Measurements from ENCODE around the gene IFNA5.

Gene IFNA5

DNA sequence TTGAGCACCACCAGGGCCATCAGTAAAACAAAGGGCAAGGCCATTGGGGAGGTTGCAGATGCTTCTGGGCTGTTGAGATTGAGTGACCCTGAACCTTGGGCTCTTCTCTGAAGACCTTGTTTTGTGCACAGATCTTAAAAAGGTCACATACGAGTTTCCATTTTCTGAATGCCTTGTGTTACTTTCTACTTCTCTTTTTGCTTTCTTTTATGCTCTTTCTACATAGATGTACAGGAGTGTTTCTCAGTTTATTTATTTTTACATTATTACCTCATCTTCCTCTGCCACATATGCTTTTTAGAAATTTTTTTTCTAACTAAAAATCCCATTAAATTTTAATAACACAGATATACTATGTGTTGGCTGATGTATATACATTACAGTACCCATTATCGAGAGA lies at the start of gene IFNA5:
IFNA5 (minus strand) TSS at position 101 of the 400 bp plus-strand sequence; CDS start at position 44, 57 bp downstream.
- Histone ChIP-seq H3K9ac (ENCODE audit: low read length) (no peak within 1 kb of the TSS), H3K27ac (ENCODE audit: low read length) (no peak within 1 kb of the TSS), H3K27me3 (ENCODE audit: control insufficient read depth, insufficient read depth, low read length) (no peaks in the 10 kb centered on the region), H3K36me3 (ENCODE audit: control insufficient read depth, low read depth, low read length) (no peaks in the 10 kb centered on the region), H3K4me1 (ENCODE audit: control insufficient read depth, low read depth, low read length) (no peaks in the 10 kb centered on the region), H3K9me3 (ENCODE audit: control insufficient read depth, low read depth, low read length) (no peaks in the 10 kb centered on the region), H3K4me3 (ENCODE audit: low read length) (no peak within 1 kb of the TSS)

DNA sequence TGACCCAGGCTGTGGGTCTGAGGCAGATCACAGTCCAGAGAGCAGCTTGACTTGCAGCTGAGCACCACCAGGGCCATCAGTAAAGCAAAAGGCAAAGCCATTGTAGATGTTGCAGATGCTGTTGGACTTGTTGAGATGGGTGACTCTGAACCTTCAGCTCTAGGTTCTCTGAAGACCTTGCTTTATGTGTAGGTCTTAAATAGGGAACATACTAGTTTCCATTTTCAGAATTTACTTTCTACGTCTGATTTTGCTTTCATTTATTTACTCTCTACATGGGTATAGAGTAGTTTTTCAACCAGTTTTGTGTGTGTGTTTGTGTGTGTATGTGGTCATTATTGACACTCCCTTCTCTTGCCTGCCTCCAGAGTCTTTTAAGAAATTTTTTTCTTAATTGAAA lies 45.7 kb upstream of the IFNA5 start, which contains the start of gene IFNA6:
IFNA6 (minus strand) TSS at position 101 of the 400 bp plus-strand sequence; CDS start at position 101, 0 bp downstream.
- Histone ChIP-seq H3K9ac (ENCODE audit: low read length) (no peak within 1 kb of the TSS), H3K36me3 (ENCODE audit: control insufficient read depth, low read depth, low read length) (no peaks in the 10 kb centered on the region), H3K4me1 (ENCODE audit: control insufficient read depth, low read depth, low read length) (no peaks in the 10 kb centered on the region), H3K4me3 (ENCODE audit: low read length) (no peak within 1 kb of the TSS), H3K27ac (ENCODE audit: low read length) (no peak within 1 kb of the TSS), H3K9me3 (ENCODE audit: control insufficient read depth, low read depth, low read length) (no peaks in the 10 kb centered on the region), H3K27me3 (ENCODE audit: control insufficient read depth, insufficient read depth, low read length) (no peaks in the 10 kb centered on the region)

DNA sequence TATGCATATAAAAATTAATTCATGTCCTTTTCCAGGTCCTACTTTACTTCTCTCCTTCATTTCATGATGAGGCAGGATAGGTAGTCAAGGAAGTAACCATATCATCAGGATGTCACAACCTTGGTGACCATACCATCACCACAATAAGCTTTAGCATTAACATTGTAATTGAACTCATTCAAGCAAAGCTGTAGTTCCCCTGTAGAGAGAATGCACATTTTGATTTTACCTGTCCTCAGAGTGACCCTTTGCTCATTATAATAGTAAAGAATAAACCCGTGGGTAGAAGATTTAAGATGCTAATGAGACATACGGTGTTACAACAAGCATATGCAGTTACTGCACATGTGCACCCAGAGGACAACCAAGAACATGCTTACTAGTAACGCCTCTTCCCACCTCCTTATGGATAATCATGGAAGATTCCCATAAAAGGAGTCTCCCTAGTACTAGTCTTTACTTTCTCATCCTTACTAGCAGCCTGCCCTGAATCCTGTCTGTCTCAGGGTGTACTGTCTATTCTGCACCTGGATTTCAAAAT lies 43.4 kb upstream of the IFNA5 start:
- no peaks in the 10 kb centered on the region for H3K27me3 ChIP-seq (ENCODE audit: control insufficient read depth, insufficient read depth, low read length)
- no peak overlapping the region for H3K4me3 ChIP-seq (ENCODE audit: low read length)

DNA sequence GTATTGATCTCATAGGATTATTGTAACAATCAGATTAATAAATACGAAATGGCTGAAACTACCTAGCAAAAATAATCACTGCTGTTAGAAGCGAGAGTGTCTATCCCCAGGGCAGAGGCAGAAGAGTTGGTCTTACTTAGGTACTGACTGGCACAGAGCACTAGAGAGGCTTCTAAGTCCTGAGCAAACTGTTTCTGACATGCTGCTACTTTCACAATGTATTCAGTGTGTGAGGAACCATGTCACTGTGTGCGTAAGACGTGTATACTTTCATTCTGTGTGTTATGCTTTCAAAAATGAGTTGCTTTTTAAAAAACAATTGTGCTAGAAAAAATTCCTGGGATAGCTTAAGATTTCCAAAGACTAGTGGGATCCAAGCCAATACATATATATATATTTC lies 35.6 kb upstream of the IFNA5 start:
- Histone ChIP-seq H3K4me1 (ENCODE audit: control insufficient read depth, low read depth, low read length) (peaks cover under 1% of the 10 kb centered on the region), H3K27me3 (ENCODE audit: control insufficient read depth, insufficient read depth, low read length) (no peaks in the 10 kb centered on the region), H3K27ac (ENCODE audit: low read length) (no peak overlapping the region), H3K4me3 (ENCODE audit: low read length) (no peak overlapping the region), H3K36me3 (ENCODE audit: control insufficient read depth, low read depth, low read length) (no peaks in the 10 kb centered on the region), H3K9ac (ENCODE audit: low read length) (no peak overlapping the region), H3K9me3 (ENCODE audit: control insufficient read depth, low read depth, low read length) (no peaks in the 10 kb centered on the region)

More for the DNA sequence above, 43.4 kb upstream of the IFNA5 start:
- Histone ChIP-seq H3K27ac (ENCODE audit: low read length) (no peak overlapping the region), H3K36me3 (ENCODE audit: control insufficient read depth, low read depth, low read length) (no peaks in the 10 kb centered on the region), H3K9ac (ENCODE audit: low read length) (no peak overlapping the region), H3K4me1 (ENCODE audit: control insufficient read depth, low read depth, low read length) (no peaks in the 10 kb centered on the region), H3K9me3 (ENCODE audit: control insufficient read depth, low read depth, low read length) (no peaks in the 10 kb centered on the region)

DNA sequence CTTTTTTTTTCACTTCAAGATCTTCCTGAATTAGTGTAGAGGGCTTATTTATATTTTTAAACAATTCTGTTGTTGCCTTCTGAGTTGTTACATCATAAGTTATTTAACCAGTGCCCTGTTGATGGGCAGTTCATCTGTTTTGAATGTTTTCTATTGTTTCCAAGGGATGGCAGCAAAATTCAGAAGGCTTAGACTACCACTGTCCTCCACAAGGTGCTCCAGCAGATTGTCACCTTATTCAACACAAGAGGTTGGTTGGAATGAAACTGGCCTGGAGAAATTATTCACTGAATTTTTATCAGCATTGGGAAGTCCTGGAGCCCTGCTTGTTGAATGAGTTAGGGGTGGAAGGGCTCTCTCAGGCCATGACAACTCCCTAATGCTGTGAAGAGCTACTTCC lies 31.3 kb upstream of the IFNA5 start:
- Histone ChIP-seq H3K9me3 (ENCODE audit: control insufficient read depth, low read depth, low read length) (no peaks in the 10 kb centered on the region), H3K4me3 (ENCODE audit: low read length) (no peak overlapping the region), H3K27me3 (ENCODE audit: control insufficient read depth, insufficient read depth, low read length) (no peaks in the 10 kb centered on the region), H3K27ac (ENCODE audit: low read length) (no peak overlapping the region), H3K4me1 (ENCODE audit: control insufficient read depth, low read depth, low read length) (peaks cover 16% of the 10 kb centered on the region), H3K9ac (ENCODE audit: low read length) (no peak overlapping the region), H3K36me3 (ENCODE audit: control insufficient read depth, low read depth, low read length) (peaks cover 5% of the 10 kb centered on the region)

DNA sequence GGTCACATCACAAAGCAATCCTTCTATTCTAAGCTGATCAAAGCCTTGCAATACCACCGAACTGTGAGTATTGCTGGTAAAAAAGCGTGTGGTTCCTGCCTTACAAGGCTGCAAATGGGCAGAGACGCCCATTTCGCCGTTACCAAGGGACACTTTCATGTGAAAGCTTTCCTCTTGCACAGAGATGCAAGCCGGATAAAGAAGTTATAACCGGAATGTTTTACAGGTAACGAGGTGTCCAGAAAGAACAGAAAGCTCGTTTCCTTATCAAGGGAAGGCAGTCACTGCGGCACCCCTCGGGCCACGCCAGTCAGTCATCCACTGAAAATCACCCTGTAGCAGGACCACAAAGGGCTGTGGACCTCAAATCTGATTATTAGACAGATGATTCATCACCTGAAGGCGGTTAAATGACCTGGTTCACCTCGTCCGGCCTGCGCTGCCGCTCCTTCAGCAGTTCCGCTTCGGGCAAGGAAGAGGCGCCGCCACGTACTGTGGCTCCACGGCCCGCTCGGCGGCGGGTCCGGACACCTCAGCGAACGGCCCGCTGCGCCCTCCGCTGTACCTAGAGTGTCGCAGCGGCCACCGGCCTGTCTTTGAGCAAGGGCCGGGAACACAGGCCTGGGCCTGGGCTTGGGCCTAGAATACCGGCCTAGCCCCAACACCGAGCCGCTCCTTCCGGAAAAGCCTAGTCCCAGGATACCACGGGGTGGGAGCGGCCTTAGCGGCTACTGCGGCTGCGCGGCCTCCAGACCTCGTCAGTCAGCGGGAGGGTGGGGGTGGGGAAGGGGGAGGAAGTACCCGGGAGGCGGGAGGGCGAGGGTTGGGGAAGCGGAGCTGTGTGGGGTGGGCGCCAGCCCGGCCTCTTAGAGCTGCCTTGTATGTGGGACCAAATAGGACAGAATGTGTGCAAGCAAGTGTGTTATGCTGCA lies 29.9 kb upstream of the IFNA5 start, which contains the start of gene KLHL9:
KLHL9 (minus strand) TSS at position 704 of the 932 bp plus-strand sequence; CDS start at position 159, 545 bp downstream.
- peaks cover 16% of the 10 kb centered on the region for H3K4me1 ChIP-seq (ENCODE audit: control insufficient read depth, low read depth, low read length)

DNA sequence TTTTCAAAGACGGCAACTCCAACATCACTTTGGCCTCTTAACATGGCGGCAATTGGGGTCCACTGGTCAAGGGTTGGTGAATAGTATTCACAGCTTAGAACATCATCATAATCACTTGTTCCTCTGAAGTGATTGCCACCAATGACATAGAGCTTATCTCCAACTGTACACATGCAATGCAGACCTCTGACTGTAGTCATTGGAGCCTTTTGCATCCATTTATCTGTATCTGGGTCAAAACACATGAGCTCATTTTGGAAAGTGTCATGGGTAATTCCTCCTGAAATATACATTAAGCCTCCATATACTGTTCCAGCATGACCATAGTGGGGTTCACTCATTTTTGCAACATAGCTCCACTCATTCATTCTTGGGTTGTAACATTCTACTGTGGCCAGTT lies 28.1 kb upstream of the IFNA5 start:
- no peak overlapping the region for H3K9ac ChIP-seq (ENCODE audit: low read length)
- H3K27me3 ChIP-seq (ENCODE audit: control insufficient read depth, insufficient read depth, low read length), result no peaks in the 10 kb centered on the region
- H3K4me1 ChIP-seq (ENCODE audit: control insufficient read depth, low read depth, low read length), result peaks cover 16% of the 10 kb centered on the region
- H3K36me3 ChIP-seq (ENCODE audit: control insufficient read depth, low read depth, low read length), result peaks cover 5% of the 10 kb centered on the region
- no peaks in the 10 kb centered on the region for H3K9me3 ChIP-seq (ENCODE audit: control insufficient read depth, low read depth, low read length)
- no peak overlapping the region for H3K4me3 ChIP-seq (ENCODE audit: low read length)
- H3K27ac ChIP-seq (ENCODE audit: low read length), result no peak overlapping the region

More for the DNA sequence above, 29.9 kb upstream of the IFNA5 start, which contains the start of gene KLHL9:
- peaks cover 5% of the 10 kb centered on the region for H3K36me3 ChIP-seq (ENCODE audit: control insufficient read depth, low read depth, low read length)
- peak within 1 kb of the TSS; percentile 78 for H3K27ac ChIP-seq (ENCODE audit: low read length)
- H3K27me3 ChIP-seq (ENCODE audit: control insufficient read depth, insufficient read depth, low read length), result no peaks in the 10 kb centered on the region
- no peaks in the 10 kb centered on the region for H3K9me3 ChIP-seq (ENCODE audit: control insufficient read depth, low read depth, low read length)
- H3K9ac ChIP-seq (ENCODE audit: low read length), result peak within 1 kb of the TSS; percentile 98
- H3K4me3 ChIP-seq (ENCODE audit: low read length), result peak within 1 kb of the TSS; percentile 99

DNA sequence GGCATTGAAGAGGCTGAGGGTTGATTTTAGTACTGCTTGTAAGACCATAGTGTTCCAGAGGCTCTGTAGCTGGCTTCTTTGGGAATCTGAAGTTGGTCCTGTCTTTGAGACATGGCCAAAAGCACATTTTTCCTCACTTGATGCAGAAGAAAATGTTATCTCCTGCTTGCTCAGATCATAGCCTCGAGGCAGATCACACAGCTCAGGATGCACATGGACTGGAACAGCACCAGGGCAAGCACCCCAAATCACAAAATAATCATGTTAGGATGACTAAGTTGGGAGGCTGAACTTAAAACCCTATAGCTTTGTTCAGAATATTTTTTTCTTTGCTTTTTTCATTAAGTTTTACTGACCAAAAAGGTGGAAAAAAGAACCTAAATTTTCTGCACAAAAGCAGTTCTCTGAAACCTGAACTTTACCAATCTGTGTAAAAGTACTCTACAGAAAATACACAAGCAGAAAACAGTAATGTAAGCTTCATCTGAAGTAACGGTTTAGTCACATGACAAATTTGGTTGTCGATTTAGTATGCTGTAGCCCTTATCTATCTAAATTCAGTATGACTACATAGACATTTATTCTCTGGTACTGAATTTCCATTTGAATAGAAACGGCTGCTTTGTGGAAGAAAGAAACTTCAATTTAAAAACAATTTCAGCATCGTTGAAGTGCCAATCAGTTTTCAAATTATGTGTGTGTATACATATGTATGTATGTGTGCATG lies 26.7 kb upstream of the IFNA5 start:
- H3K9ac ChIP-seq (ENCODE audit: low read length), result no peak overlapping the region
- peaks cover 5% of the 10 kb centered on the region for H3K36me3 ChIP-seq (ENCODE audit: control insufficient read depth, low read depth, low read length)
- no peak overlapping the region for H3K27ac ChIP-seq (ENCODE audit: low read length)
- H3K4me3 ChIP-seq (ENCODE audit: low read length), result no peak overlapping the region
- peaks cover 16% of the 10 kb centered on the region for H3K4me1 ChIP-seq (ENCODE audit: control insufficient read depth, low read depth, low read length)
- no peaks in the 10 kb centered on the region for H3K27me3 ChIP-seq (ENCODE audit: control insufficient read depth, insufficient read depth, low read length)
- no peaks in the 10 kb centered on the region for H3K9me3 ChIP-seq (ENCODE audit: control insufficient read depth, low read depth, low read length)

DNA sequence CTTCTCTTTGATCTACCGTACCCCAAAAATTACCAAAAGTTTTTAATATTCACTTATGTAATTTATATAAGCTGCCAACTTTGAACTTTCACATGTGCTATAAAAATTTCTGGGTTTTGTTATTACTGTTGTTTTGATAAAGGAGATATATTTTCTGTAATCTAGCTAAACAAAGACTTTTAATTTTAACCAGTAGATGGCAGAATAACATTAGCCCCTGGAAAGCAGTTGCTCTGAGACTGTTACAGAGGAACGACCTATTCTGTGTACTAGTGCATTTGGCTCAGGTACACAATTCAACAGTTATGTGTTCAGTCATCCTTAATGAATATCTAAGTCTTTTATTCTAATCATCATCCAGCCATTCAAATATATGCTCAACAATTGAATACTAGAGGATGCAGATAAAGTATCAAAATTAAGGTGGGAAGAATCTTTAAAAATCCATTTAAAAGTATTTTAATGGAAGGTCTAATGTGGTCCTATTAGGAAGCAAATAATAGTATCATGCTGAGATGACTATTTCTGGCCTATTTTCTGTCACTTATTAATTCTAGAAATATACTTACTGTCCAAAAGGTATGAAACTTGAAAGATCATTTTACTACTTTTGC lies 21.5 kb upstream of the IFNA5 start:
- H3K9me3 ChIP-seq (ENCODE audit: control insufficient read depth, low read depth, low read length), result no peaks in the 10 kb centered on the region
- no peaks in the 10 kb centered on the region for H3K4me1 ChIP-seq (ENCODE audit: control insufficient read depth, low read depth, low read length)
- no peak overlapping the region for H3K27ac ChIP-seq (ENCODE audit: low read length)
- no peak overlapping the region for H3K4me3 ChIP-seq (ENCODE audit: low read length)
- no peak overlapping the region for H3K9ac ChIP-seq (ENCODE audit: low read length)
- H3K27me3 ChIP-seq (ENCODE audit: control insufficient read depth, insufficient read depth, low read length), result no peaks in the 10 kb centered on the region
- H3K36me3 ChIP-seq (ENCODE audit: control insufficient read depth, low read depth, low read length), result no peaks in the 10 kb centered on the region

DNA sequence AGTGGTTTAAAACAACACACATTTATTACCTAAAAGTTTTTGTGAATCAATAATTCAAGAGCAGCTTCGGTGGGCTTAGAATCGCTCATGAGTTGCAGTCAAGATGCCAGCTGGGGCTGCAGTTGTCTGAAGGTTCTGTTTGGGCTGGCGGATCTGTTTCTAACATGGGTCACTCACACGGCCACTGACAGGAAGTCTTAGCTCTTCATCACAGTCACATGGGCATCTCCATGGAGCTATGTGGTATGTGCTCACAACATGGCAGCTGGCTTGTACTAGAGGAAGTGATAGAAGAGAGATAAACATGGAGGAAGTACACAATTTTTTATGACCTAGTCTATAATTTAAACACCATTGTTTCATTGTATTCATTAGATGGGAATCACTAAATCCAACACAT lies 18.9 kb upstream of the IFNA5 start:
- Histone ChIP-seq H3K4me3 (ENCODE audit: low read length) (no peak overlapping the region), H3K9me3 (ENCODE audit: control insufficient read depth, low read depth, low read length) (no peaks in the 10 kb centered on the region), H3K27me3 (ENCODE audit: control insufficient read depth, insufficient read depth, low read length) (no peaks in the 10 kb centered on the region), H3K4me1 (ENCODE audit: control insufficient read depth, low read depth, low read length) (no peaks in the 10 kb centered on the region), H3K27ac (ENCODE audit: low read length) (no peak overlapping the region), H3K36me3 (ENCODE audit: control insufficient read depth, low read depth, low read length) (no peaks in the 10 kb centered on the region), H3K9ac (ENCODE audit: low read length) (no peak overlapping the region)

DNA sequence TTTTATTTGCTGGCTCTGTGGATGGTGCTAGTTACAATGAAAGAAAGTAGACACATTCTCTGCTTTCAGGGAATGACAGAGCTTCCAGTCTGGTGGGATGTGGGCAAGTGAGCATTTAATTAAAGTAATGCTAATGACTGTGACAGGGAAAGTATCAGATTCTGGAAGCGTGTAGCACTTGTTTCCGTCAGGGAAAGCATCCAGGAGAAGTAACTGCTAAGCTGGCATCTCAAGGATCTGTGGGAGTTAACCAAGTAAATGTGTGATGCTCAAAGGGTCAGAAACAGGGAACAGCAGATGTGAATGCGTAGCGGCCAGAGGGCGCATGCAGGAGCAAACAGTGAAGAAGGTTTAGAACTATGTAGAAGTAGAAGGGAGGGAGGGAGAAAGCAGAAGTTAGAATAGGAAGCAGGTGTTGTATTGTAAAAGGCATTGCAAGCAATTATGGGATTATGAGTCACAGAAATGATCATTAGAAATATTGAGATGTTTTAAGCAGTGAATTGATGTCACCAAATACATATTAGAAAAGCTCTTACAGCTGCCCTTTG lies 17.9 kb upstream of the IFNA5 start:
- no peaks in the 10 kb centered on the region for H3K27me3 ChIP-seq (ENCODE audit: control insufficient read depth, insufficient read depth, low read length)
- H3K27ac ChIP-seq (ENCODE audit: low read length), result no peak overlapping the region
- H3K4me3 ChIP-seq (ENCODE audit: low read length), result no peak overlapping the region
- H3K9me3 ChIP-seq (ENCODE audit: control insufficient read depth, low read depth, low read length), result no peaks in the 10 kb centered on the region
- H3K4me1 ChIP-seq (ENCODE audit: control insufficient read depth, low read depth, low read length), result no peaks in the 10 kb centered on the region
- H3K9ac ChIP-seq (ENCODE audit: low read length), result no peak overlapping the region
- H3K36me3 ChIP-seq (ENCODE audit: control insufficient read depth, low read depth, low read length), result no peaks in the 10 kb centered on the region
